Skeletal muscle satellite cell (primary cell): ENCODE results near the gene FRMD4A.
"Not testable (repeated sequence)": the region's sequence is repeated elsewhere in the genome, so short reads cannot be mapped to it uniquely, and the experiment has no call there.

ENCODE experiments used
- H3K27me3 ChIP-seq: 2 replicates; pipeline ENCODE4 v1.7.0; 2013; ENCODE audit warnings: low read length; ENCODE audit not compliant: control insufficient read depth, insufficient read depth
- H3K36me3 ChIP-seq: 2 replicates; pipeline ENCODE4 v1.7.0; 2013; ENCODE audit warnings: mild to moderate bottlenecking, control low read depth, low read length; ENCODE audit not compliant: insufficient read depth
- H3K4me1 ChIP-seq: 2 replicates; pipeline ENCODE4 v1.7.0; 2013; ENCODE audit warnings: low read length; ENCODE audit not compliant: control insufficient read depth, insufficient read depth
- H3K4me2 ChIP-seq: 2 replicates; pipeline ENCODE4 v1.7.0; 2013; ENCODE audit warnings: mild to moderate bottlenecking, low read length
- H3K4me3 ChIP-seq: 2 replicates; pipeline ENCODE4 v1.7.0; 2013; ENCODE audit warnings: low read length
- H3K9ac ChIP-seq: 2 replicates; pipeline ENCODE4 v1.7.0; 2013; ENCODE audit warnings: mild to moderate bottlenecking, low read depth, low read length, moderate library complexity
- H3K9me3 ChIP-seq: replicated peaks from 2 replicates; pipeline ENCODE4 v1.7.0; 2013; ENCODE audit warnings: mild to moderate bottlenecking, control low read depth, low read length

FRMD4A gene

GRCh38 chr10:14084875-14085274 is 245.8 kb downstream of the FRMD4A start:
- H3K4me1 ChIP-seq = peaks cover 17% of the 10 kb centered on the region

DNA sequence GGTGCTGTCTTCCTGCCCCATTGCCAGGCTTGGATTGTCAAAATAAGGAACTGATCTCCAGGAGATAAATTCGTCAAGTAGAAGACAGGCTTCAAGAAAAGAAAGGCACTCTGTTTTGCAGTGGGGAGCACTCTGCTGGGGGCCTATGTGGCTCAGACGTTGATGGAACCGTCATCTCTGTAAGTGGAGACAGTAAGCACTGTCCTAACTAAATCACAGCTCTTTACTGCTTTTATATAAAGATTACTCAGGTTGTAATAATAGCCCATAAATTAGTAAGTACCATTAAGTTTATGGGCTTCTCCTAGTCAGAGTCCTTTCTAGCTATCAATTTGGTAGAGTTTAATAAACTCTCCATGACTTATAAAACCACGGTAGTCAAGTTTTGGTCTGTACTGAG is 249.9 kb downstream of the FRMD4A start:
- peaks cover 13% of the 10 kb centered on the region for H3K4me1 ChIP-seq
- no peaks in the 10 kb centered on the region for H3K27me3 ChIP-seq
- no peak overlapping the region for H3K4me2 ChIP-seq
- H3K4me3 ChIP-seq = no peak overlapping the region
- H3K36me3 ChIP-seq = no peaks in the 10 kb centered on the region
- peaks cover 3% of the 10 kb centered on the region for H3K9me3 ChIP-seq
- no peak overlapping the region for H3K9ac ChIP-seq

More at GRCh38 chr10:14084875-14085274, 245.8 kb downstream of the FRMD4A start:
- H3K9me3 ChIP-seq = no peaks in the 10 kb centered on the region
- no peak overlapping the region for H3K4me2 ChIP-seq
- no peaks in the 10 kb centered on the region for H3K36me3 ChIP-seq
- H3K9ac ChIP-seq = no peak overlapping the region
- H3K4me3 ChIP-seq = no peak overlapping the region
- no peaks in the 10 kb centered on the region for H3K27me3 ChIP-seq

GRCh38 chr10:14077430-14077829 is 253.3 kb downstream of the FRMD4A start:
- Histone ChIP-seq H3K36me3 (no peaks in the 10 kb centered on the region), H3K4me1 (peaks cover 20% of the 10 kb centered on the region), H3K9me3 (peaks cover 3% of the 10 kb centered on the region), H3K4me3 (no peak overlapping the region), H3K4me2 (no peak overlapping the region), H3K9ac (no peak overlapping the region), H3K27me3 (no peaks in the 10 kb centered on the region)

GRCh38 chr10:14074062-14074884 is 256.5 kb downstream of the FRMD4A start:
- peak overlapping the region; percentile 75 for H3K4me2 ChIP-seq
- H3K9me3 ChIP-seq = peaks cover 3% of the 10 kb centered on the region
- H3K4me1 ChIP-seq = peaks cover 15% of the 10 kb centered on the region
- peak overlapping the region; percentile 47 for H3K4me3 ChIP-seq
- peak overlapping the region; percentile 62 for H3K9ac ChIP-seq
- H3K27me3 ChIP-seq = no peaks in the 10 kb centered on the region
- no peaks in the 10 kb centered on the region for H3K36me3 ChIP-seq

DNA sequence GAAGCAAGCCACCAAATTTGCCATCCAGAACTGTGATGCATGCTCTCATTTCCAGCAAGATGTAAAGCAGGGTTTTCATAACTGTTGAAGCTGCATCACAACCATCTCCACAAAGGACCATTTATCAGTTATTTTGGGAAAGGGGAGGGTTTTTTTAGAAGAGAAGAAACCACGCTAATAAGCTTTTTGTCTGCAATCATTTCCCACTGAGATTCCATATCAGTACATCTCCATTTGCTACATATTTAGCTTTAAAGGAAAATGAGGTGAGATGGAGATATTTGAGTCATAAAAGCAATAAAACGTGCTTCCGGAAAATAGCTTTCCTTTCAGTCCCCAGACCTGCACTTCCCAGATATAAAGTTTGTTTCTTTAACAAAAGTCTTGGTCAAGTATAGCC is 258.2 kb downstream of the FRMD4A start:
- H3K4me3 ChIP-seq = no peak overlapping the region
- no peaks in the 10 kb centered on the region for H3K27me3 ChIP-seq
- no peaks in the 10 kb centered on the region for H3K9me3 ChIP-seq

DNA sequence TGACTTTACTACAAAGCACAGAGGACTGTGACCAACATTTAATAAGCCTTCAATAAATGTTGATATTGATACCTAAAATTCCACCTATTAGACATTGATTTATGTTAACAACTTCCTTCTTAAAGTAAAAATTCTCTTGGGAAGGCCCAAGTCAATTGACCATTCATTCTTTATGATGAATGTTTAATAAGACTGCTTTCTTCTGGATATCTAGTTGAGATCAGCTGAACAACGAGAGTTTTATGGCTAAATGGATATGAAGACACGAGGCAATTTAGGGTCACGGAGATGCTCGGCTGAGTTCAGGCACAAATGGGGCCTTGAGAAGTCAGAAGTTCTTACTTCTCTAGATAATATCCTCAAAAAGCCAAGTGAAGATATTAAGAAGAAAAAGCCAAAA is 258.8 kb downstream of the FRMD4A start:
- Histone ChIP-seq H3K4me3 (no peak overlapping the region), H3K9me3 (no peaks in the 10 kb centered on the region), H3K9ac (no peak overlapping the region), H3K4me2 (no peak overlapping the region), H3K36me3 (no peaks in the 10 kb centered on the region), H3K4me1 (peaks cover 15% of the 10 kb centered on the region), H3K27me3 (no peaks in the 10 kb centered on the region)

More for the DNA sequence above, 258.2 kb downstream of the FRMD4A start:
- Histone ChIP-seq H3K4me2 (no peak overlapping the region), H3K36me3 (no peaks in the 10 kb centered on the region), H3K9ac (no peak overlapping the region), H3K4me1 (peaks cover 15% of the 10 kb centered on the region)

DNA sequence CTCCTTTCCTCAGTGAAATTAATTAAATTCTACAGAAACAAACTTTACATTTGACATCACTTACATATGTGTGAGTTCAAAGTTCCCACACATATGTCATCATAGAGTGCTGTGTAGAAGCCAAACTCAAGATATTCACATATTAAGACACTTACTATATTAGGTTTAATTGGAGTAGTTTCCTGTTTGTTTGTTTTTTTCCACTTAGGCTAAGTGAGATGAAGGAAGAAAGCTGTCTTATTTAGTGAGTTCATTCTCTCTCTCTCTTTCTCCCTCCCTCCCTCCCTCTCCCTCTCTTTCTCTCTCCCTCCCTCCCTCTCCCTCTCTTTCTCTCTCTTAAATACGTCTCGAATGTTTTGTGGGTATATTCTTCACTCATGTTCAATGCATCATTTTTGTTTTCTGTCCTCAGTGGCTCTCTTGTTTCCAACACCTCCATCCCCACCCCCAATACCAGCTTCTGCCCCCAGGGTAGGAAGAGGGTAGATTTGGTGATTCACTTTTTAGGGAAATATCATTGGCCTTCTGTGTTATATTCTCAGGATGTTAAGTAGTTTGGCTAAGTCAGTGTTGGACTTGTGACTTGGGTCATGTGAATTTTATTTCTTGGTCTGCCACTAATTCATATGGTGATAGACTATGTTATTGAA is 262.0 kb downstream of the FRMD4A start:
- H3K4me1 ChIP-seq = peaks cover 4% of the 10 kb centered on the region
- no peak overlapping the region for H3K4me2 ChIP-seq
- H3K9ac ChIP-seq = no peak overlapping the region
- no peak overlapping the region for H3K4me3 ChIP-seq
- no peaks in the 10 kb centered on the region for H3K9me3 ChIP-seq
- no peaks in the 10 kb centered on the region for H3K36me3 ChIP-seq
- H3K27me3 ChIP-seq = no peaks in the 10 kb centered on the region

DNA sequence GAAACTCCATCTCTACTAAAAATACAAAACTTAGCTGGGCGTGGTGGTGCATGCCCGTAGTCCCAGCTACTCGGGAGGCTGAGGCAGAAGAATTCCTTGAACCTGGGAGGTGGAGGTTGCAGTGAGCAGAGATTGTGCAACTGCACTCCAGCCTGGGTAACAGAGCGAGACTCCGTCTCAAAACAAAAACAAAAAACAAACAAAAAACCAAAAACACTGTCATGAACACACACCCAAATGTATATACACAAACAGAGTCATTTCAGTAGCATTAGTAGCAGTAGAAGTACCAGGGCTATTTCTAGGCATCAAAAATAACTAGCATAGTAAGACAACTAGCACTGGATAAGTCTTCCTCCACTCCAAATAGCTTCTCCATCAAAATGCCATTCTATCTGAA is 263.1 kb downstream of the FRMD4A start:
- not testable (repeated sequence) for H3K36me3 ChIP-seq, H3K4me2 ChIP-seq, H3K4me1 ChIP-seq, H3K4me3 ChIP-seq, H3K9me3 ChIP-seq, H3K27me3 ChIP-seq, H3K9ac ChIP-seq

DNA sequence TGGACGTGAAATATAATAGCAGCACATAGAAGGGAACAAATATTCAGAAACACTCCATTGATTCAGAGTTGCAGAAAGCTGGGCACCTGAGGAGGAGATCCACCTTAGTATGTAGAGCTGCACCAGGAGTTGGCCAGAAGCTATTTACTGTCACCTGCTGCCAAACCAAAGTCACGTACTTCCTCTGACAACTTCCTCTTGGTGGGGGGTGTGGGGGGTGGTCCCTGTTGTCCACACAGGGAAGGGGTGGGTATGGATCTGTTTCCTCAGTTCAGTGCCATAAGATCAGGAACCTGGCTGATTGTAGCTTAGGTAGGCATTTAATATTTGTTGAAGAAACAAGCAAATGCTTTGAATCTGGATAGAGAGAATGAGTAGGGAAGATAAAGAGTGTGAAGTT is 264.6 kb downstream of the FRMD4A start:
- Histone ChIP-seq H3K9ac (no peak overlapping the region), H3K27me3 (peaks cover 4% of the 10 kb centered on the region), H3K9me3 (no peaks in the 10 kb centered on the region), H3K4me1 (peaks cover 3% of the 10 kb centered on the region), H3K36me3 (no peaks in the 10 kb centered on the region), H3K4me2 (no peak overlapping the region), H3K4me3 (no peak overlapping the region)

GRCh38 chr10:14063531-14064285 is 267.0 kb downstream of the FRMD4A start:
- Histone ChIP-seq H3K27me3 (peaks cover 4% of the 10 kb centered on the region), H3K4me2 (no peak overlapping the region), H3K36me3 (no peaks in the 10 kb centered on the region), H3K4me1 (peaks cover 15% of the 10 kb centered on the region), H3K9ac (peak overlapping the region; percentile 3), H3K4me3 (no peak overlapping the region), H3K9me3 (no peaks in the 10 kb centered on the region)

GRCh38 chr10:14062528-14063260 is 268.0 kb downstream of the FRMD4A start:
- no peaks in the 10 kb centered on the region for H3K36me3 ChIP-seq
- no peak overlapping the region for H3K9ac ChIP-seq
- H3K9me3 ChIP-seq = no peaks in the 10 kb centered on the region
- peaks cover 4% of the 10 kb centered on the region for H3K27me3 ChIP-seq
- H3K4me1 ChIP-seq = peaks cover 15% of the 10 kb centered on the region
- H3K4me3 ChIP-seq = no peak overlapping the region
- H3K4me2 ChIP-seq = no peak overlapping the region
